Embryonic facial prominence (tissue), 1 donor: Measurements from ENCODE around the gene SGIP1.

Experiments
- DNase-seq: peaks from one replicate; pipeline ENCODE4 v3.0.0-alpha.2; 2016; ENCODE audit errors: extremely low spot score

SGIP1 gene

GRCh38 chr1:66605419-66605997 is 71.6 kb downstream of the SGIP1 start:
- no peak for DNase-seq

GRCh38 chr1:66606362-66607065 is 72.6 kb downstream of the SGIP1 start:
- DNase-seq, result no peak

GRCh38 chr1:66607458-66607857 is 73.5 kb downstream of the SGIP1 start:
- no peak for DNase-seq

- no peak for DNase-seq
Observed at GRCh38 chr1:66613187-66613586, 79.2 kb downstream of the SGIP1 start.

- DNase-seq, result no peak
Observed at GRCh38 chr1:66617362-66618184, 83.6 kb downstream of the SGIP1 start.

GRCh38 chr1:66618390-66618789 is 84.4 kb downstream of the SGIP1 start:
- DNase-seq, result no peak

GRCh38 chr1:66623812-66624211 is 89.9 kb downstream of the SGIP1 start:
- DNase-seq, result no peak

- no peak for DNase-seq
Observed at GRCh38 chr1:66624412-66625060, 90.6 kb downstream of the SGIP1 start.

- DNase-seq, result no peak
Observed at GRCh38 chr1:66626261-66626660, 92.3 kb downstream of the SGIP1 start.

- DNase-seq, result no peak
Observed at GRCh38 chr1:66628926-66629325, 95.0 kb downstream of the SGIP1 start.

- no peak for DNase-seq
Observed at GRCh38 chr1:66633159-66633558, 99.2 kb downstream of the SGIP1 start.

- DNase-seq, result no peak
Observed at GRCh38 chr1:66637146-66637545, 103.2 kb downstream of the SGIP1 start.

GRCh38 chr1:66641891-66642473 is 108.0 kb downstream of the SGIP1 start:
- no peak for DNase-seq

GRCh38 chr1:66642992-66643391 is 109.0 kb downstream of the SGIP1 start:
- DNase-seq, result no peak

- DNase-seq, result no peak
Observed at GRCh38 chr1:66644331-66644730, 110.4 kb downstream of the SGIP1 start.

- DNase-seq, result no peak
Observed at GRCh38 chr1:66648901-66649595, 115.1 kb downstream of the SGIP1 start.

GRCh38 chr1:66652556-66652955 is 118.6 kb downstream of the SGIP1 start:
- DNase-seq, result no peak

- DNase-seq, result no peak
Observed at GRCh38 chr1:66654643-66655042, 120.7 kb downstream of the SGIP1 start.

- DNase-seq, result no peak
Observed at GRCh38 chr1:66671455-66671854, 137.5 kb downstream of the SGIP1 start.

- no peak for DNase-seq
Observed at GRCh38 chr1:66676613-66677298, 142.8 kb downstream of the SGIP1 start.

- no peak for DNase-seq
Observed at GRCh38 chr1:66678146-66678545, 144.2 kb downstream of the SGIP1 start.
